NB4 (cell line): Measurements from ENCODE around the gene MRPL51.
A peak's percentile ranks its signal among the peaks of the same experiment; 100 is the strongest.

Experiments
- DNase-seq: peaks from one replicate; pipeline ENCODE4 v3.0.0; 2010; ENCODE audit warnings: low read depth
- H3K4me3 ChIP-seq: one replicate; pipeline ENCODE4 v1.5.1; 2011; ENCODE audit warnings: mild to moderate bottlenecking, low read depth, low read length, moderate library complexity
- MYC ChIP-seq: IDR thresholded peaks from 2 replicates; pipeline ENCODE4 v1.6.1; 2011; ENCODE audit warnings: low read depth, low read length
- POLR2A ChIP-seq: IDR thresholded peaks from 2 replicates; pipeline ENCODE4 v1.6.1; 2011; ENCODE audit warnings: mild to moderate bottlenecking; ENCODE audit not compliant: insufficient read length; ENCODE audit errors: extremely low read depth
- TF ChIP-seq, protein P1 (sequence below): IDR thresholded peaks from one replicate; pipeline ENCODE4 v1.5.1; 2012; ENCODE audit warnings: low read depth, low read length
- TF ChIP-seq, protein P2 (sequence below): IDR thresholded peaks from 2 replicates; pipeline ENCODE4 v1.6.1; 2011; ENCODE audit warnings: low read depth, low read length

Gene MRPL51

GRCh38 chr12:6492838-6493496, at the start of gene MRPL51:
Gene MRPL51, minus strand, starts transcription at chr12:6493262. Its CDS starts 126 bp downstream, at chr12:6493136.
- H3K4me3 ChIP-seq, result peak within 1 kb of the TSS; percentile 95
- TF ChIP-seq MYC, result peak; percentile 39; the same call in 1 of the 2 replicates
- TF ChIP-seq, protein P1, sequence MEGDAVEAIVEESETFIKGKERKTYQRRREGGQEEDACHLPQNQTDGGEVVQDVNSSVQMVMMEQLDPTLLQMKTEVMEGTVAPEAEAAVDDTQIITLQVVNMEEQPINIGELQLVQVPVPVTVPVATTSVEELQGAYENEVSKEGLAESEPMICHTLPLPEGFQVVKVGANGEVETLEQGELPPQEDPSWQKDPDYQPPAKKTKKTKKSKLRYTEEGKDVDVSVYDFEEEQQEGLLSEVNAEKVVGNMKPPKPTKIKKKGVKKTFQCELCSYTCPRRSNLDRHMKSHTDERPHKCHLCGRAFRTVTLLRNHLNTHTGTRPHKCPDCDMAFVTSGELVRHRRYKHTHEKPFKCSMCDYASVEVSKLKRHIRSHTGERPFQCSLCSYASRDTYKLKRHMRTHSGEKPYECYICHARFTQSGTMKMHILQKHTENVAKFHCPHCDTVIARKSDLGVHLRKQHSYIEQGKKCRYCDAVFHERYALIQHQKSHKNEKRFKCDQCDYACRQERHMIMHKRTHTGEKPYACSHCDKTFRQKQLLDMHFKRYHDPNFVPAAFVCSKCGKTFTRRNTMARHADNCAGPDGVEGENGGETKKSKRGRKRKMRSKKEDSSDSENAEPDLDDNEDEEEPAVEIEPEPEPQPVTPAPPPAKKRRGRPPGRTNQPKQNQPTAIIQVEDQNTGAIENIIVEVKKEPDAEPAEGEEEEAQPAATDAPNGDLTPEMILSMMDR, result no peak
- TF ChIP-seq, protein P2, sequence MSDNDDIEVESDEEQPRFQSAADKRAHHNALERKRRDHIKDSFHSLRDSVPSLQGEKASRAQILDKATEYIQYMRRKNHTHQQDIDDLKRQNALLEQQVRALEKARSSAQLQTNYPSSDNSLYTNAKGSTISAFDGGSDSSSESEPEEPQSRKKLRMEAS, result peak; percentile 42; the same call in 1 of the 2 replicates
- peak; percentile 88 for TF ChIP-seq POLR2A
- DNase-seq, result peak; percentile 97

DNA sequence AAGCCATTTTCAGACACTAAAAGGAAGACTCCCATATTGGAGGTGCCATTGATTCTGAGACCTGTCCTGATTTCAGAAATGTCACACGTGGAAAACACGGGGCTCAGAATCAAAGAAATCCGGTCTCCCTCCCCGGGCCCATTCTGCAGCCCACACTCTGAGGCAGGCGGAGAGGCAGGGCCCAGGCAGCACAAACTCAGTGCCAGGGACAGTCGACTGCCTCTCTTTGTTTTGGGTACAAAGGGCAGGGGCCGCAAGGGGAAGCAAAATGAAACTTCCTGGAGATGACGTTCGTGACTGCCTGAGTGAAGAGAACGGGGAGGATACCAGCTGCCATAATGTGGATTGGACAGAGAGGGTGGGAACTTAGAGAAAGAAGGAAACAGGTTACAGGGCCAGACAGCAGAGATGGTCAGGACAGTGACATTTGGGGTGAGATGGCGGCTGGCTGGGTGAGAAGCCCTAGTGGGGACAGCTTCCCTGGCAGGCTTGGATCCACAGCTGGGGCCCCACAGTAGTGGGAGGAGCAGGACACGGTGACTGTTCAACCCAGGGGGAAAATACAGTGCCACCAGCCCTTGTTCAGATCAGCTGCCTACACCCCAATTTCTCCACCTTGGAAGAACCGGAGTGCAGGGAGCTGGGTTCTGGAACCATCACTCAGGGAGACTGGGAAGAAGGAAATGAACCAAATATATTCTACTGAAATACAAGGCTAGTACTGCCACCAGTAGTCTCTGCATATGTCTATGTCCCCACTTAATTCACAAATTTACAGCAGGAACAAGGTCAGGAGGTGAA, 49.3 kb upstream of the MRPL51 start:
- TF ChIP-seq, protein P2, result no peak
- TF ChIP-seq POLR2A (no peak), MYC (no peak)
- TF ChIP-seq, protein P1, result no peak
- DNase-seq, result no peak
- no peak overlapping the region for H3K4me3 ChIP-seq

DNA sequence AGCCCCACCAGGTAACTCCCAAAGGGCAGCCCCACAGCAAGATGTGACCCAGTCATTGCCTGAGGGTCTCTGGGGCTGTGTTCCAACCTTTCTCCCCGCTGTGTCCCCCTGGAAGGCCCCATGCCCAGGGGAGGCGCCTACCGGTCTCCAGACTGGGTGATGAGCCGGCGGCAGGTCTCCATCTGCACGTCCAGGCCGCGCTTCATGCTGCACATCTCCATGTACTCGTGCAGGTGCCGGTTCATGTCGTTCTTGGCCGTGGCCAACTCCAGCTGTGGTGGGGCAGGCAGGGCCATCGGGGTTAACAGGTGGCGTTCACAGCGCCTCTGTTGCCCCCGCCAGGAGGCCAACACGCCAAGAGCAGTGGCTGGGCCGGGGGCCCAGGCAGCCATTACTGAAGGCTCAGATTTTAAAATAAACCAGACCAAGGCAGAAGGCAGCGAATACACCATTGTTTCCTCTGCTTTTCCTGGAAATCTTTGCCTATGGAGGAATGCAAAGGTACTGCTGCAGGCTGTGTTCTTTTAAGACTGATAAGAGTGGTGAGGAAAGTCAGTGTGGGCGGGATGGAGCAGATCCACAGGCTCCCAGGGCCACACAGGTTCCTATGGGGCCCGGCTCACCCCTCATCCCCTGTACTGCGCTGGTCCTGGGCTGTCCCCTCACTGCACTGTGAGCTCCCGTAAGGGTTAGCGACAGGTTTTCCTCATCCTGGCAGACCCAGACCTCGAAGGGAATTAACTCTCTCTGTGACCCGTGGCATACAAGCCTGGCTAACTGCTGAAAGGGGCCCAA, 48.5 kb upstream of the MRPL51 start:
- H3K4me3 ChIP-seq, result no peak overlapping the region
- no peak for DNase-seq
- TF ChIP-seq, protein P2, result no peak
- TF ChIP-seq, protein P1, result no peak
- TF ChIP-seq MYC, result no peak
- no peak for TF ChIP-seq POLR2A

GRCh38 chr12:6540181-6540877, 47.3 kb upstream of the MRPL51 start:
- DNase-seq, result peak; percentile 95
- TF ChIP-seq, protein P1, result no peak
- no peak for TF ChIP-seq POLR2A
- TF ChIP-seq, protein P2, result peak; percentile 29; the same call in 1 of the 2 replicates
- 0 out of 2 replicates have a peak, but pooled peaks have one; percentile 26 for TF ChIP-seq MYC
- H3K4me3 ChIP-seq, result peak overlapping the region; percentile 9

GRCh38 chr12:6539707-6540134, 46.7 kb upstream of the MRPL51 start:
- no peak for DNase-seq
- H3K4me3 ChIP-seq, result peak overlapping the region; percentile 9
- no peak for TF ChIP-seq MYC
- TF ChIP-seq, protein P1, result no peak
- no peak for TF ChIP-seq POLR2A
- TF ChIP-seq, protein P2, result no peak
